Smooth muscle cell (in vitro differentiated cells): ENCODE results near the gene SYNE1. TPM values are rescaled to one million over a fixed set of nuclear protein-coding genes. Genes with fewer than 3 reads are reported as not detected.

Source experiments
- DNase-seq: peaks from one replicate; lab custom pipeline; 2025; ENCODE audit not compliant: unreplicated experiment; lab: John Stamatoyannopoulos, UW
- H2AFZ ChIP-seq: fragments of 200-600 bp; sonication (generic); 2 replicates; pipeline ENCODE4 v1.6.0; 2016; ENCODE audit warnings: antibody characterized with exemption, low read depth, mild to moderate bottlenecking
- H3F3A ChIP-seq: fragments of 200-600 bp; sonication (generic); 2 replicates; pipeline ENCODE4 v1.6.0; 2017; ENCODE audit warnings: antibody characterized with exemption, low read depth
- H3K27ac ChIP-seq: fragments of 200-600 bp; sonication (generic); 2 replicates; pipeline ENCODE4 v1.5.1; 2016; ENCODE audit warnings: low read depth, mild to moderate bottlenecking
- H3K27me3 ChIP-seq: fragments of 200-600 bp; sonication (generic); 2 replicates; pipeline ENCODE4 v1.6.1; 2016; ENCODE audit warnings: low read depth, mild to moderate bottlenecking
- H3K36me3 ChIP-seq: fragments of 200-600 bp; sonication (generic); 2 replicates; pipeline ENCODE4 v1.5.1; 2016; ENCODE audit warnings: low read depth
- H3K4me1 ChIP-seq: fragments of 200-600 bp; sonication (generic); 2 replicates; pipeline ENCODE4 v1.5.1; 2016; ENCODE audit warnings: low read depth
- H3K4me2 ChIP-seq: fragments of 200-600 bp; sonication (generic); 2 replicates; pipeline ENCODE4 v1.6.0; 2016; ENCODE audit warnings: mild to moderate bottlenecking
- H3K4me3 ChIP-seq: fragments of 200-600 bp; sonication (generic); 2 replicates; pipeline ENCODE4 v1.5.1; 2016; ENCODE audit warnings: mild to moderate bottlenecking
- H3K79me2 ChIP-seq: fragments of 200-600 bp; sonication (generic); 2 replicates; pipeline ENCODE4 v1.6.0; 2016; ENCODE audit warnings: low read depth, mild to moderate bottlenecking
- H3K9ac ChIP-seq: fragments of 200-600 bp; sonication (generic); 2 replicates; pipeline ENCODE4 v1.6.0; 2016; ENCODE audit warnings: low read depth
- H3K9me3 ChIP-seq: fragments of 200-600 bp; sonication (generic); replicated peaks from 2 replicates; pipeline ENCODE4 v1.5.1; 2016; ENCODE audit warnings: low read depth
- H4K20me1 ChIP-seq: fragments of 200-600 bp; sonication (generic); 2 replicates; pipeline ENCODE4 v1.6.0; 2016; ENCODE audit warnings: low read depth
- CTCF ChIP-seq: fragments of 200-600 bp; sonication (generic); IDR thresholded peaks from 2 replicates; pipeline ENCODE4 v1.5.1; 2017; ENCODE audit warnings: borderline replicate concordance, mild to moderate bottlenecking, antibody characterized with exemption; ENCODE audit not compliant: insufficient read depth, poor library complexity, severe bottlenecking
- WGBS: methylation state at CpG from one replicate; pipeline ENCODE4 v1.1.7; 2016; ENCODE audit warnings: low lambda C conversion rate; 5-methylcytosine and 5-hydroxymethylcytosine counted together
- polyA plus RNA-seq: library from polyadenylated mRNA; unstranded; fragments of >200 nt; fragmentation: Nextera tagmentation; extraction: Ambion mirVana; gene quantifications from 2 replicates; pipeline ENCODE4 v1.2.1, GENCODE V29; 2016
- total RNA-seq: library from RNA; depleted of rRNA; stranded (reverse); fragments of >200 nt; gene quantifications from 2 replicates; pipeline ENCODE4 v1.2.3, GENCODE V29; 2014

The SYNE1 gene
- total and polyA plus RNA-seq, 2 experiments from 2014 or later = 18.2 to 56.2 TPM

GRCh38 chr6:152441902-152442301 lies 195.3 kb downstream of the SYNE1 start:
- Histone ChIP-seq H3K36me3 (no peaks in the 10 kb centered on the region), H3K9me3 (no peaks in the 10 kb centered on the region), H3K79me2 (no peaks in the 10 kb centered on the region), H3F3A (no peaks in the 10 kb centered on the region), H3K27me3 (no peaks in the 10 kb centered on the region), H3K27ac (no peak overlapping the region), H3K4me3 (no peak overlapping the region), H4K20me1 (no peaks in the 10 kb centered on the region), H2AFZ (no peak overlapping the region), H3K4me1 (no peaks in the 10 kb centered on the region), H3K4me2 (no peak overlapping the region), H3K9ac (no peak overlapping the region)
- 94% methylated on average over 15 of the region's 15 CpGs for WGBS
- TF ChIP-seq CTCF = no peak
- DNase-seq = no peak

- Histone ChIP-seq H2AFZ (no peak overlapping the region), H3K4me1 (no peaks in the 10 kb centered on the region), H3K36me3 (no peaks in the 10 kb centered on the region), H3K27me3 (peaks cover 7% of the 10 kb centered on the region), H3K9me3 (no peaks in the 10 kb centered on the region), H3K4me3 (no peak overlapping the region), H3K9ac (no peak overlapping the region), H3K4me2 (no peak overlapping the region), H4K20me1 (no peaks in the 10 kb centered on the region), H3K27ac (no peak overlapping the region), H3K79me2 (no peaks in the 10 kb centered on the region), H3F3A (no peaks in the 10 kb centered on the region)
- no peak for TF ChIP-seq CTCF
- DNase-seq = no peak
- 93% methylated on average over 3 of the region's 3 CpGs for WGBS
Measured at GRCh38 chr6:152435816-152436215, 201.3 kb downstream of the SYNE1 start.

- Histone ChIP-seq H3F3A (no peaks in the 10 kb centered on the region), H3K27me3 (peaks cover 11% of the 10 kb centered on the region), H2AFZ (no peak overlapping the region), H3K36me3 (no peaks in the 10 kb centered on the region), H3K79me2 (no peaks in the 10 kb centered on the region), H3K4me2 (no peak overlapping the region), H3K4me1 (no peaks in the 10 kb centered on the region), H4K20me1 (no peaks in the 10 kb centered on the region), H3K9ac (no peak overlapping the region), H3K4me3 (no peak overlapping the region), H3K9me3 (no peaks in the 10 kb centered on the region), H3K27ac (no peak overlapping the region)
- TF ChIP-seq CTCF = no peak
- 82% methylated on average over 2 of the region's 2 CpGs for WGBS
- no peak for DNase-seq
Measured at GRCh38 chr6:152432758-152433157, 204.4 kb downstream of the SYNE1 start.

GRCh38 chr6:152428126-152428525 lies 209.0 kb downstream of the SYNE1 start:
- Histone ChIP-seq H3K9me3 (no peaks in the 10 kb centered on the region), H3K9ac (no peak overlapping the region), H3K4me1 (no peaks in the 10 kb centered on the region), H3F3A (no peaks in the 10 kb centered on the region), H3K4me3 (no peak overlapping the region), H4K20me1 (no peaks in the 10 kb centered on the region), H3K36me3 (no peaks in the 10 kb centered on the region), H3K27me3 (peaks cover 4% of the 10 kb centered on the region), H2AFZ (no peak overlapping the region), H3K27ac (no peak overlapping the region), H3K79me2 (no peaks in the 10 kb centered on the region), H3K4me2 (no peak overlapping the region)
- TF ChIP-seq CTCF = no peak
- DNase-seq = no peak
- WGBS = 83% methylated on average over 11 of the region's 11 CpGs
